ENCODE data around the gene SLC5A6.

GRCh38 chr2:27164960-27165763, 46.9 kb downstream of the SLC5A6 start:
- TF ChIP-seq TAF1 (IDR thresholded peaks at IDR 0.05; ENCODE audit: borderline replicate concordance, insufficient read depth, low read length) (no peak), REST (IDR thresholded peaks at IDR 0.05; ENCODE audit: insufficient read depth in 1 of 2, low read depth in 2 of 2, low read length in 2 of 2) (no peak), POLR2AphosphoS5 (IDR thresholded peaks at IDR 0.05; ENCODE audit: low read depth, low read length) (no peak), SIN3A (IDR thresholded peaks at IDR 0.05; ENCODE audit: borderline replicate concordance, insufficient read depth, low read length) (no peak), FOXP2 (optimal IDR thresholded peaks at IDR 0.05; ENCODE audit: borderline replicate concordance, extremely low read depth, extremely low read length, insufficient read depth) (no peak)
